Measurements from ENCODE around the gene TFCP2L1.

DNA sequence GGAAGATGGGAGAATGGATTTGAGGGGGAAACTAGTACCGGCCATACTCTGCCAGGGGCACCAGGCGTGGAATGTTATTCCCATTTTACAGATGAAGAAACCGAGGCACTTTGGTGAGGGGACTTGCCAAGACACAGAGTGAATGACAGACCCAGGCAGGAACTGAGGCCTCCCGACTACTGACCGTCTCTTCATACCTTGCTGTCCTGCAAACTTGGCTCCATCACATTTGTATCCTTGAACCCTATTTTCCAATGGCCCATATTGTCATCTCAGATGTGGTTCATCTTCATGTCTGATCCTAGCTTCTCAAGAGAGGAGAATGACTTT, 6.2 kb upstream of the TFCP2L1 start:
- no peak for TF ChIP-seq BHLHE40 (IDR thresholded peaks at IDR 0.05; ENCODE audit: borderline replicate concordance)
- TF ChIP-seq ARNT (IDR thresholded peaks at IDR 0.05) = no peak
- no peak for TF ChIP-seq TARDBP (IDR thresholded peaks at IDR 0.05)
- TF ChIP-seq ELF4 (IDR thresholded peaks at IDR 0.05) = no peak
- TF ChIP-seq SP1 (IDR thresholded peaks at IDR 0.05) = no peak
- TF ChIP-seq CTBP1 (IDR thresholded peaks at IDR 0.05; ENCODE audit: borderline replicate concordance) = no peak
- no peak for TF ChIP-seq ZNF384 (IDR thresholded peaks at IDR 0.05)
- no peak for TF ChIP-seq FOXA1 (IDR thresholded peaks at IDR 0.05)
- no peak for TF ChIP-seq HDGF (IDR thresholded peaks at IDR 0.05; ENCODE audit: borderline replicate concordance)
- no peak for TF ChIP-seq SUZ12 (IDR thresholded peaks at IDR 0.05)
- TF ChIP-seq FOXM1 (IDR thresholded peaks at IDR 0.05; ENCODE audit: borderline replicate concordance) = no peak
- TF ChIP-seq LEF1 (IDR thresholded peaks at IDR 0.05; ENCODE audit: borderline replicate concordance) = no peak
